Erythroblast (primary cell): ENCODE measurements around the gene CCDC81.

Experiments
- GATA1 ChIP-seq: IDR thresholded peaks from 2 replicates; pipeline ENCODE4 v1.6.1; 2011; ENCODE audit warnings: low read depth, mild to moderate bottlenecking, control low read depth, low read length, moderate library complexity
- POLR2A ChIP-seq: IDR thresholded peaks from 2 replicates; pipeline ENCODE4 v1.6.1; 2011; ENCODE audit warnings: mild to moderate bottlenecking, low read length

DNA sequence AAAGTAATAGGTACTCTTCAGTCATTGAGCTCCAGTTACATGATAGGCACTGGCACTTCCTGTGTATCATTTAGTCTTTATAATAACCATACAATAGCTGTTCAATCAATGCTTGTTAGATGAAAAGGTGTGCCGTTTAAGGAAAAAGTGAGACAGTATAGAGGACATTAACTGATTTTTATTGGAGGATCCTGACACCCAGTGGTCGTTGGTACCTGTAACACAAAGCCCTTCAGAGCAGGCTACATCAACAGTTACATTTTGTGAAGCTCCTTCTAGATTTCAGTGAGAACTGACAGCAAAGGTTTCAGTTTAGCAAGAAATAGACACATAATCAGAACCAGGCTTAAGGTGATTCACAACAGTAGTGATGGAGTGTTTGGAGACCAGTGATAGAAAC is 44.2 kb downstream of the CCDC81 start:
- no peak for TF ChIP-seq POLR2A
- no peak for TF ChIP-seq GATA1
